Suprapubic skin (tissue), 4 donors: ENCODE data around the gene BNIP5. TPM values are rescaled to one million over a fixed set of nuclear protein-coding genes. Genes with fewer than 3 reads are reported as not detected.

Experiments used
- DNase-seq, 2 donors: peaks; one replicate each; pipeline ENCODE4 v3.0.0-alpha.2; 2019; ENCODE audit warnings: low spot score in 2 of 2
- H3K27ac ChIP-seq: fragments of 200-600 bp; sonication (generic); one replicate; pipeline ENCODE4 v1.5.1; 2019
- H3K27me3 ChIP-seq: fragments of 200-600 bp; sonication (generic); one replicate; pipeline ENCODE4 v1.5.1; 2019
- H3K36me3 ChIP-seq: fragments of 200-600 bp; sonication (generic); one replicate; pipeline ENCODE4 v1.5.1; 2019
- H3K4me1 ChIP-seq: fragments of 200-600 bp; sonication (generic); one replicate; pipeline ENCODE4 v1.5.1; 2019
- H3K4me3 ChIP-seq: fragments of 200-600 bp; sonication (generic); one replicate; pipeline ENCODE4 v1.5.1; 2019; ENCODE audit warnings: mild to moderate bottlenecking
- H3K9me3 ChIP-seq: fragments of 200-600 bp; sonication (generic); one replicate; pipeline ENCODE4 v1.5.1; 2019
- EP300 ChIP-seq: sonication (generic); formaldehyde crosslinking; IDR thresholded peaks from one replicate; pipeline ENCODE4 v1.6.1; 2017; ENCODE audit warnings: antibody characterized with exemption
- POLR2A ChIP-seq, 2 donors: fragments of 450-650 bp; IDR thresholded peaks; one replicate each; pipeline ENCODE4 v1.6.1; 2017; ENCODE audit warnings: antibody characterized with exemption in 2 of 2, mild to moderate bottlenecking in 2 of 2, moderate library complexity in 2 of 2
- POLR2AphosphoS5 ChIP-seq, 3 donors: sonication (generic); formaldehyde crosslinking; IDR thresholded peaks; one replicate each; pipeline ENCODE4 v1.6.1; 2017; ENCODE audit warnings: antibody characterized with exemption in 3 of 3
- WGBS: methylation state at CpG from one replicate; pipeline ENCODE4 v1.1.5; 2018; 5-methylcytosine and 5-hydroxymethylcytosine counted together
- total RNA-seq, 4 donors: library from RNA; depleted of rRNA; stranded (reverse); fragments of >200 nt; gene quantifications; one replicate each; pipeline ENCODE4 v1.1.0, GENCODE V29; 2016
- TF ChIP-seq, protein P1 (sequence below), 2 donors: fragments of 200-600 bp in 1 of 2; fragments of 450-650 bp in 1 of 2; sonication (generic) in 1 of 2; IDR thresholded peaks; one replicate each; pipeline ENCODE4 v1.5.1; 2016 to 2019; ENCODE audit warnings: antibody characterized with exemption in 2 of 2, mild to moderate bottlenecking in 1 of 2, moderate library complexity in 1 of 2

Gene BNIP5
- total RNA-seq, 4 donors from 2014 or later = 0.11 TPM; not detected in 3

DNA sequence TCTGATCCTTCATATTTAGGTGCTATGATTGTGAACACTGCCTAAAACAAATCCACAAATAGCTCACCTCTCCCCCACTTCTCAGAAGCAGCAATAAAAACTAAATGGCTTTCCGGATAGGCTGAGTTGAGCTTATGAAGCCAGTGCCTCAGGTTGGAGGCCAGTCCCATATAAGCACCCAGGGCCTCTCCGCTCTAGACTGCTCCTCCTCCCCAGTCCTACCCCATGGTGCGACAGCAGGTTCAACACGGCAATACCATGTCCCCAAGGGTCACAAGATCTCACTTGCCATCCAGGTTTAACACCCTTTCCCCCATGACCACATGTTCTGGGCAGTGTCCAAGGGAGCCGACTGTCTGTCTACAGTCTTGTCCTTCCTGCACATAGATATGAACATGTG is 20.8 kb downstream of the BNIP5 start:
- no peaks in the 10 kb centered on the region for H3K36me3 ChIP-seq
- WGBS = 90% methylated on average over 3 of the region's 5 CpGs
- no peak for DNase-seq
- H3K4me1 ChIP-seq = peaks cover 12% of the 10 kb centered on the region
- no peak overlapping the region for H3K4me3 ChIP-seq
- no peaks in the 10 kb centered on the region for H3K9me3 ChIP-seq
- H3K27me3 ChIP-seq = no peaks in the 10 kb centered on the region
- TF ChIP-seq POLR2A (IDR thresholded peaks at IDR 0.05) (no peak), POLR2AphosphoS5 (IDR thresholded peaks at IDR 0.05) (no peak), EP300 (no peak)
- TF ChIP-seq, protein P1, sequence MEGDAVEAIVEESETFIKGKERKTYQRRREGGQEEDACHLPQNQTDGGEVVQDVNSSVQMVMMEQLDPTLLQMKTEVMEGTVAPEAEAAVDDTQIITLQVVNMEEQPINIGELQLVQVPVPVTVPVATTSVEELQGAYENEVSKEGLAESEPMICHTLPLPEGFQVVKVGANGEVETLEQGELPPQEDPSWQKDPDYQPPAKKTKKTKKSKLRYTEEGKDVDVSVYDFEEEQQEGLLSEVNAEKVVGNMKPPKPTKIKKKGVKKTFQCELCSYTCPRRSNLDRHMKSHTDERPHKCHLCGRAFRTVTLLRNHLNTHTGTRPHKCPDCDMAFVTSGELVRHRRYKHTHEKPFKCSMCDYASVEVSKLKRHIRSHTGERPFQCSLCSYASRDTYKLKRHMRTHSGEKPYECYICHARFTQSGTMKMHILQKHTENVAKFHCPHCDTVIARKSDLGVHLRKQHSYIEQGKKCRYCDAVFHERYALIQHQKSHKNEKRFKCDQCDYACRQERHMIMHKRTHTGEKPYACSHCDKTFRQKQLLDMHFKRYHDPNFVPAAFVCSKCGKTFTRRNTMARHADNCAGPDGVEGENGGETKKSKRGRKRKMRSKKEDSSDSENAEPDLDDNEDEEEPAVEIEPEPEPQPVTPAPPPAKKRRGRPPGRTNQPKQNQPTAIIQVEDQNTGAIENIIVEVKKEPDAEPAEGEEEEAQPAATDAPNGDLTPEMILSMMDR (IDR thresholded peaks at IDR 0.05) = no peak
- H3K27ac ChIP-seq = no peak overlapping the region

DNA sequence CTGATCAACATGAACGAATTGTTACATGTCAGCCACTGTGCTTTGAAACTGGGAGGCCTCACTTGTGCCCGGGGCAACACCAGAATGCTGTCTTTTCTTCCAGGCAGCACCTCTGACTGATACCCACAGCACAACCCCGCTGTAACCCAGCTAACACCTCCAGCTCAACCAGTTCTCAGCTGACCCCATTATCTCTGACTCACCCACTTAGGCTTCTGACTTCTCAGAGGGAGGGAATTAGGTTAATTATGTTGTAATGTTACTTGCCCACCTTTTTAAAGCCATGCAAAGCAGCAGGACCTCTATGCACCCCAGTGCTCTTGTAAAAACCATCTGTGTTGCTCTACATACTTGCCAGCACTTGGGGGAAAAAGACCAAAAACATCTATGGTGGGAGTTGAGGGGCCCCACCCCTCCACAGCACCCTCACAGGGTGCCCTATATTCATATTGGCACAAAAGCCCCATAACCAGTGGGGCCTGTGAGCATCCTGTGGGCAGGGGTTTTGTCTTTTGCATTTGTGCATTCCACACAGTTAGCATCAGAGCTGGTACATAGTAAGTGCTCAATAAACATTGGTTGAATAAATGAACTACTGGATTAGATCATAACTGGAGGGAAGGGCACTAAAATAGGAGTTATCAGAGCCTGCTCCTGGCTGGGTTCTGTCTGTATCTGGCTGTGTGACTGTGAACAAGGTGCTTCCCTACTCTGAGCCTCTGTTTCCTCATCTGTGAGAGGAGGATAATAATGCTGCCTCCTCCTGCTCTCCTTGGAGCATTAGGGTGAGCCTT is 22.3 kb downstream of the BNIP5 start:
- no peaks in the 10 kb centered on the region for H3K27me3 ChIP-seq
- H3K4me3 ChIP-seq = no peak overlapping the region
- TF ChIP-seq POLR2A (IDR thresholded peaks at IDR 0.05) = no peak
- TF ChIP-seq EP300 = no peak
- TF ChIP-seq POLR2AphosphoS5 (IDR thresholded peaks at IDR 0.05) = no peak
- no peaks in the 10 kb centered on the region for H3K36me3 ChIP-seq
- H3K27ac ChIP-seq = no peak overlapping the region
- 40% methylated on average over 3 of the region's 3 CpGs for WGBS
- peaks cover 12% of the 10 kb centered on the region for H3K4me1 ChIP-seq
- DNase-seq = no peak
- H3K9me3 ChIP-seq = no peaks in the 10 kb centered on the region

DNA sequence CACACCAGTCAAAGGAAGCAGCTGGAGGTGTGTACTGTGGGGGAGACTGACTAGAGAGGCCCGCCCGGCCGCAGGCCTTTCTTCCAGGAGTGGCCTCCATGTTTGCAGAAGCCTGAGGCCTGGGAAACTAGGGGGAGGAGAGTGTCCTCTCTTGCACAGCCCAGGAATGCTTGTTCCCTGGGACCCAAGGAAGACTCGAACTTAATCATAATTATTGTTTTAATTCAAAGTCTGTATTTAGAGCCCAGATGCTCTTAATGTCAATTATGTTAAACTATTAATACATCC is 23.1 kb downstream of the BNIP5 start:
- no peaks in the 10 kb centered on the region for H3K27me3 ChIP-seq
- no peak overlapping the region for H3K4me3 ChIP-seq
- no peak for TF ChIP-seq EP300
- no peak for TF ChIP-seq POLR2A (IDR thresholded peaks at IDR 0.05)
- TF ChIP-seq POLR2AphosphoS5 (IDR thresholded peaks at IDR 0.05) = no peak
- TF ChIP-seq, protein P1 (IDR thresholded peaks at IDR 0.05) = no peak
- H3K27ac ChIP-seq = no peak overlapping the region
- 87% methylated on average over 4 of the region's 4 CpGs for WGBS
- H3K36me3 ChIP-seq = no peaks in the 10 kb centered on the region
- H3K4me1 ChIP-seq = peaks cover 12% of the 10 kb centered on the region
- no peaks in the 10 kb centered on the region for H3K9me3 ChIP-seq
- no peak for DNase-seq

DNA sequence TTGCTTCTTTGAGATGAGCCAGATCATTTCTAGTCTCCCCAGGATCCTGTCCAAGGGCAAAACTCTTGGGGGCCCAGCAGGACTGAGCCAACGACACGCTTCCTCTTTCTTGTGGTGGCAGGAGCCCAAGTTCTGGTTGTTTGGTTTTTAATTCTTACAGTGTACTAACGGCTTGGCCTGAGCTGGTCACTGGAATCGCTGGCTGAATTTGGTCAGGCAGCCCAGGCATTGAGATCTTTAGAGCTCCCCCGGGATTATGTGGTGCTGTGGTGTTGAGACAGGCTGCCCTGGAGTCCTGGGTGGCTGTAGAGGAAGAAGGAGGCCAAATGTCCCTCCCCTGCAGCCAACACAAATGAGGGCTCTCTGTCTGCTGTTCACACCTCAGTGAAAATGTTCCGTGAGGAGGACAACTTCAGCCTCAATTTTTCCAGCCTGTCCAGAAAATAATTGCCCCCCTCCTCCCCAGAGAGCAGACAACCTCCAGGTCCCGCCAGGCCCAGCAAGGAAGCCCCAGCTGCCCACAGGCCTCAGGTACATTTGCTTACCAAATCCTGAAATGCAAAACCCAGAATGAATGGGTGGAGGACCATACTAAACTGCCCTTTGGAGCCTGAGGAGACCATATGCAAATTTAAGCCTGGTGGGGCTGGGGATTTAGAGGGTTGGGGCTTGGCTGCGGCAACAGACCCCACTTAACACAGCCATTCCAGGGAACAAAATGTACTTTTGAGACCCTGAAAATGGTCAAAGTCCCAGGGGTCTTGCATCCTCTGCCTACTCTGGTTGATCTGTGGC is 23.6 kb downstream of the BNIP5 start:
- H3K4me1 ChIP-seq = peaks cover 12% of the 10 kb centered on the region
- TF ChIP-seq, protein P1 (IDR thresholded peaks at IDR 0.05) = no peak
- TF ChIP-seq POLR2AphosphoS5 (IDR thresholded peaks at IDR 0.05) (no peak), EP300 (no peak), POLR2A (IDR thresholded peaks at IDR 0.05) (no peak)
- no peaks in the 10 kb centered on the region for H3K9me3 ChIP-seq
- no peak overlapping the region for H3K27ac ChIP-seq
- 77% methylated on average over 7 of the region's 8 CpGs for WGBS
- no peaks in the 10 kb centered on the region for H3K27me3 ChIP-seq
- no peaks in the 10 kb centered on the region for H3K36me3 ChIP-seq
- DNase-seq = no peak
- H3K4me3 ChIP-seq = no peak overlapping the region

DNA sequence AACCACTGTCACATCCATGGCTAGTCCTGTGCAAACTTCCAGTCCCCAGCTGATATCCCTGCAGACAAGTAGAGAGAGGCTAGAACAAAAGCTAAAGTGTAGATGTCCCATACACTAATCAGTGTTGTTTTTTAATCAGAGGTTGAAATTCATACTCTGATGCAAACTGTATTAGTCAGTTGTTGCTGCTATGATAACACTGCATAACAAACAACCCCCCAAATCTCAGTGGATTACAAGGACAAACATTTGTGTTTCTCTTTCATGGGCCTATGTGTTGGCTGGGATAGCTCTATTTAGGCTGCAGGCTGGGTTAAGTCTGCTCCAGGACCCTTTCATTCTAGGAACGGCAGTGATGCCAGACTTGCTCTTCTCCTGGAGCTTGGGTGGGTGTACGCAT is 26.8 kb downstream of the BNIP5 start:
- no peak for DNase-seq
- no peaks in the 10 kb centered on the region for H3K9me3 ChIP-seq
- H3K4me3 ChIP-seq = no peak overlapping the region
- no peaks in the 10 kb centered on the region for H3K27me3 ChIP-seq
- 91% methylated on average over 2 of the region's 2 CpGs for WGBS
- TF ChIP-seq POLR2A (IDR thresholded peaks at IDR 0.05) (no peak), EP300 (no peak), POLR2AphosphoS5 (IDR thresholded peaks at IDR 0.05) (no peak)
- TF ChIP-seq, protein P1 (IDR thresholded peaks at IDR 0.05) = no peak
- no peaks in the 10 kb centered on the region for H3K36me3 ChIP-seq
- H3K27ac ChIP-seq = no peak overlapping the region
- peaks cover 12% of the 10 kb centered on the region for H3K4me1 ChIP-seq
